ENCODE results near the gene PIKFYVE. TPM values are rescaled to one million over a fixed set of nuclear protein-coding genes. Genes with fewer than 3 reads are reported as not detected.

The PIKFYVE gene
- total and polyA plus RNA-seq, 2 of the 8 experiments (the other 6 are each of a cell fraction or from before 2014, with no cell fraction given), result 8.8 to 33.5 TPM

DNA sequence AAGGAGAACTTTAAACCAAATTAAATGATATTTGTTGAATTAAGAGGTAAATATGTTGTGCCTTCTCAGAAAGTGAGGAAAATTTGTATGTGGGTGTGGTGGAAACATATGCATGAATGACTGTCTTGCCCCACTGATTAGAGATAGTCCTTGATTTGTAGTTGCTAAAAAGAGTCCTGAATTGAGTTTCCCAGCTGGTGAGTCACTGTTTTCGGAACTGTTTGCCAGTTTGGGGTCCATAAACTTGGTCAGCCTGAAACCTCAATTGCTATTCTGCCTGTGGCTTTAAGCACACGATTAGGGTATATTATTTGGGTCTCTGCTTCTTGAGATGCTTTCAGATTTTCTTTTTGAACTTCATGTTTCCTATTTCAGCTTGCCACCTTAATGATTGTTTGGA, 53.3 kb downstream of the PIKFYVE start (continued):
- TF ChIP-seq KDM1A (IDR thresholded peaks at IDR 0.05; ENCODE audit: borderline replicate concordance, low read length) (no peak), EZH2 (IDR thresholded peaks at IDR 0.05; ENCODE audit: low read depth, low read length, severe bottlenecking) (no peak), TAF1 (IDR thresholded peaks at IDR 0.05; ENCODE audit: low read depth, low read length) (no peak), RAD21 (IDR thresholded peaks at IDR 0.05 in 1 of 2, conservative IDR thresholded peaks at IDR 0.05 in 1 of 2; ENCODE audit: low read depth in 2 of 2, low read length in 2 of 2) (no peak), CBX8 (IDR thresholded peaks at IDR 0.05; ENCODE audit: borderline replicate concordance, low read depth, low read length) (no peak), SIRT6 (IDR thresholded peaks at IDR 0.05; ENCODE audit: low read length) (no peak), RFX5 (IDR thresholded peaks at IDR 0.05; ENCODE audit: borderline replicate concordance, low read depth, low read length) (no peak), NRF1 (IDR thresholded peaks at IDR 0.05; ENCODE audit: low read depth, low read length) (no peak)
